ENCODE measurements around the gene CSF2.

The CSF2 gene

DNA sequence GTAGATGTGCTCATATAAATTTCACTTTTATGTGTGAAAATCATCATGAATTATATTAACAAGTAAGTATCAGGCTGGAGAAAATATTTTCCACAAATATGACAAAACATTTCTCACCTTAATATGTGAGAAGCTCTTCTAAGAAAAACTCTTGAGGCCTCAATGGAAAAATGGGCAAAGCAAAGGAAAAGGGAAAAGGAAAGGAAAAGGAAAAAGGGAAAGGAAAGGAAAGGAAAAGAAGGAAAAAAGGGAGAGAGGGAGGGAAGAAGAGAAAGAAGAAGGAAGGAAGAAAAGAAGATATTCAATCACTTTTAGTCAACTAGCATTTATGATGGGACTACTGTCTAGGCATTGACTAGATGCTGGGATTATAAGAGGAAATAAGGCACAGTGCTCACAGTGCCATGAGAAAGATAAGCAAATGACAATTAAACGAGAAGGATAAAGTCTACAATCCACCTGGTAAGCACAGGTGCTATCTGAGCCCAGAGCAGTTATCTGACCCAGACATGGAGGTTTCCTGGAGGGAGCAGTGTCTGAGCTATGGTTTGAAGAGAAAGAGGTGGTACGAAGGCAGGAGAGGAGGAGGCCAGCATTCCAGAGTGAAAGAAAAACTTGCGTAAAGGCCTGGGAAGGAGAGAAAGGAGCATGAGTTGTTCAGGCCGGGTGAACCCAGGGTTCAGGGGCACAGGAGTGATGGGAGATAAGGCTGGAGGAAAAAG, 43.8 kb upstream of the CSF2 start:
- DNase-seq (ENCODE audit: low read depth): no peak
- TF ChIP-seq, protein P1, sequence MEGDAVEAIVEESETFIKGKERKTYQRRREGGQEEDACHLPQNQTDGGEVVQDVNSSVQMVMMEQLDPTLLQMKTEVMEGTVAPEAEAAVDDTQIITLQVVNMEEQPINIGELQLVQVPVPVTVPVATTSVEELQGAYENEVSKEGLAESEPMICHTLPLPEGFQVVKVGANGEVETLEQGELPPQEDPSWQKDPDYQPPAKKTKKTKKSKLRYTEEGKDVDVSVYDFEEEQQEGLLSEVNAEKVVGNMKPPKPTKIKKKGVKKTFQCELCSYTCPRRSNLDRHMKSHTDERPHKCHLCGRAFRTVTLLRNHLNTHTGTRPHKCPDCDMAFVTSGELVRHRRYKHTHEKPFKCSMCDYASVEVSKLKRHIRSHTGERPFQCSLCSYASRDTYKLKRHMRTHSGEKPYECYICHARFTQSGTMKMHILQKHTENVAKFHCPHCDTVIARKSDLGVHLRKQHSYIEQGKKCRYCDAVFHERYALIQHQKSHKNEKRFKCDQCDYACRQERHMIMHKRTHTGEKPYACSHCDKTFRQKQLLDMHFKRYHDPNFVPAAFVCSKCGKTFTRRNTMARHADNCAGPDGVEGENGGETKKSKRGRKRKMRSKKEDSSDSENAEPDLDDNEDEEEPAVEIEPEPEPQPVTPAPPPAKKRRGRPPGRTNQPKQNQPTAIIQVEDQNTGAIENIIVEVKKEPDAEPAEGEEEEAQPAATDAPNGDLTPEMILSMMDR (conservative IDR thresholded peaks at IDR 0.05; ENCODE audit: low read depth, low read length): no peak
- no peak overlapping the region for H3K4me3 ChIP-seq (ENCODE audit: low read length)

DNA sequence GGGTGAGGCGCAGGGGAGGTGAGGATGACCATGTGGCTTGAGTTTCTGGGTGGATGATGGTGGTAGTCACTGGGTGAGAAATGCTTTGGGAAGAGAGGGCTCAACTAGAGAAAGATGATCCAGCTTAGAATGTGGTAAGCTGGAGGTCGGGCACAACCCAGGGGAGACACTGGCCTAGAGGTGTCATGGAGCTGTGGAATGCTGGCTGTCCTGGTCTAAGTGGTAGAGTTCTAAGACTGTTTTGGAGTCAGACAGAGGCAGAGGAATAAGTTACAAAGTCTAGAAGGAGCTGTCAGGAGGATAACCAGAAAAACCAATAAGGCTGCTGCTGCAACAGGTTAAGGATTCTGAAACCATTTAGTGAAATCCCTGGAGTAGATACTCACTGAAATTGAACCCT, 43.0 kb upstream of the CSF2 start:
- DNase-seq (ENCODE audit: low read depth): no peak
- H3K4me3 ChIP-seq (ENCODE audit: low read length): no peak overlapping the region
- TF ChIP-seq, protein P1 (conservative IDR thresholded peaks at IDR 0.05; ENCODE audit: low read depth, low read length): no peak

DNA sequence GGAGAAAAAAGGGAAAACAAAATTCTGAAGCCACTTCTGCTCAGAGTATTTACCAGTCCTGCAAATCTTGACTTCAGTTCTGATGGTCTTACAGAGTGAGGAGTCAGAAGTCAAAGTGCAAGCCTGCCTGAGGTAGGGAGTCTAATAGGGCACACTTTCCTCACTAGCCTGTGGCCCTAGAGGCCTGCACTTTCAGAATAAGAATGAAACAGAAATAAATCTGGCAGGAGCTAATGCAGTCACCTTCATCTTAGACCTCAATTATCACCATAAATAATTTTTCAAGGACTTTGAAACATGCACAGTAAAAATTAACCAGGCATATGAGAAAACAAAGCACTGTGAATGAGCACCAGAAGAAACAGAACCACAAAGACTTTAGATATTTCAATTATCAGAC, 41.4 kb upstream of the CSF2 start:
- TF ChIP-seq, protein P1 (conservative IDR thresholded peaks at IDR 0.05; ENCODE audit: low read depth, low read length): no peak
- no peak overlapping the region for H3K4me3 ChIP-seq (ENCODE audit: low read length)
- no peak for DNase-seq (ENCODE audit: low read depth)

DNA sequence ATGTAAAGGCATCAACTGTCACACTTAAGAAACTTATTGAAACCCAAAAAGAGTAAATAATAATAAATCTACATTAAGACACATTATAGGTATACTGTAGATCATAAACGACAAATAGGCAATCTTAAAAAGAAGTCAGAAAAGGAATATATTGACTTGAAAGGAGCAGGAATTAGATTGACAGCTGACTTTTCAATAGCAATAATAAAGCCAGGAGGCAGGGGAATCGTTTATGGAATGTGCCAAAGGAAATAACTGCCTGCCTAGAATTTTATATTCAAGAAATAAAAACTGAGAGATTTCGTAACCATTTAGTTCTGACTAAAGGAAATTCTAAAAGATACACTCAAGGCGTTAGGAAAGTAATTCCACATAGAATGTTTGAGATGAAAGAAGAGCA, 40.5 kb upstream of the CSF2 start:
- DNase-seq (ENCODE audit: low read depth): no peak
- no peak overlapping the region for H3K4me3 ChIP-seq (ENCODE audit: low read length)
- TF ChIP-seq, protein P1 (conservative IDR thresholded peaks at IDR 0.05; ENCODE audit: low read depth, low read length): no peak

DNA sequence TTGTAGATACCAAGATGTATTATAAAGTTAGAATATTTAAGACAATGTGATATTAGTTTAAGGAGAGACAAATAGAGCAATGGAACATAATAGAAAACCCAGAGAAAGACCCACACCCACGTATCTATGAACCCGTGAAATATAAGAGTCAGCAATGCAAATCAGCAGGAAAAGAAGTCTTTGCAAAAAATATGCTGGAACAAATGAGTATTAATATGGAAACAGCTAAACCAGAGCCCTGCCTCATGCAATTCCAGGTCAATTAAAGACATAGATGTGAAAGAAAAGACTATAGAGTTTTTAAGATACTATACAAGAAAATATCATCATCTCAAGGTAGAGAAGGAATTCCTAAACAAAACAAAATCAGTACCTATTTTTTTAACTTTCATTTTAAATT, 36.2 kb upstream of the CSF2 start:
- TF ChIP-seq, protein P1 (conservative IDR thresholded peaks at IDR 0.05; ENCODE audit: low read depth, low read length): no peak
- H3K4me3 ChIP-seq (ENCODE audit: low read length): no peak overlapping the region
- no peak for DNase-seq (ENCODE audit: low read depth)

DNA sequence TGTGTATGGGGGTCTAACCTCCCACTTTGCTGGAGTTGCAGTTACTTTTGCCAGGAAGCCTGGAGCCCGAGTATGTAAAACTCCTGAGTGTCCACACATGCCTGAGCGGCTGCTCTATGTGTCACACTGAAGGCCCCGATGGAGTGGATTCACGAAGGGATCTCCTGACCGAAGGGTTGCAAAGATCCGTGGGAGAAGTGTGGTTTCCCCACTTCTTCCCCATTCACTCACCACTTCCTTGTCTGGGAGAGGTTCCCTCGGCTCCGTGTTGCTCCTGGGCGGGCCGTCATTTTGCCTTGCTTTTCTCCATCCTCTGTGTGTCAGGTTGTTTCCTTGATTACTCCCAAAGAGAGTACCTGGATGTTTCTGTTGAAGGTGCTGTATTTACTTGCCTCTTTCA, 29.4 kb upstream of the CSF2 start:
- TF ChIP-seq, protein P1 (conservative IDR thresholded peaks at IDR 0.05; ENCODE audit: low read depth, low read length): no peak
- no peak overlapping the region for H3K4me3 ChIP-seq (ENCODE audit: low read length)
- DNase-seq (ENCODE audit: low read depth): no peak

DNA sequence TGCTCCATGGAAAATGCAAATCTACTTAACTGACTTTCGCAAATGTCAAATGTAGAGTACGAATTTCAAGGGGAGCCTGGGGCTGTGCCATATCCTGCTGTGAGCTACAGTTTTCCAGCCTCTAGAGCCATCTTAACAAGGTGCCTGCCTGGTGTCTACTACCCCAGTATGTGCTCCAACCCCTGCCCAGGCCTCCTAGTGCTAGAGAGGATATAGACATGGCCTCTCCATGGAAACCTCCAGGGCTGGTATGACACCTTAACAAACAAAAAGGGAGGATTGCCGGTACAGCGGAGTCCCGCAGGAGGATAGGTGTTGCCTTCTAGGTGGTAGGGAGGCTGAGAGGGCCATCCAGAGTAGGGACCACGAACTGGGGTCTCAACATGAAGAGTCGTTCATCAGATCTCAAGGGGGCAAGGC, 26.7 kb upstream of the CSF2 start:
- no peak for DNase-seq (ENCODE audit: low read depth)
- TF ChIP-seq, protein P1 (conservative IDR thresholded peaks at IDR 0.05; ENCODE audit: low read depth, low read length): no peak
- H3K4me3 ChIP-seq (ENCODE audit: low read length): no peak overlapping the region

Measured in retinal pigment epithelial cell (primary cell).